Thyroid gland (tissue), 4 donors: ENCODE measurements around the gene HOXA5. TPM values are rescaled to one million over a fixed set of nuclear protein-coding genes. Genes with fewer than 3 reads are reported as not detected.
A peak's percentile ranks its signal among the peaks of the same experiment; 100 is the strongest.

ENCODE experiments used
- DNase-seq, 2 donors: peaks; one replicate each; pipeline ENCODE4 v3.0.0-alpha.2; 2019
- H3K27ac ChIP-seq, 3 donors: fragments of 200-600 bp; sonication (generic); 1 replicate in 2 of 3; 2 replicates in 1 of 3; pipeline ENCODE4 v1.5.1; 2016 to 2019; ENCODE audit warnings: mild to moderate bottlenecking in 1 of 3, moderate library complexity in 1 of 3
- H3K27me3 ChIP-seq: fragments of 200-600 bp; sonication (generic); one replicate; pipeline ENCODE4 v1.5.1; 2019
- H3K36me3 ChIP-seq, 2 donors: fragments of 200-600 bp; sonication (generic); one replicate each; pipeline ENCODE4 v1.5.1; 2016 to 2019
- H3K4me1 ChIP-seq, 2 donors: fragments of 200-600 bp; sonication (generic); one replicate each; pipeline ENCODE4 v1.5.1; 2017 to 2019
- H3K4me3 ChIP-seq, 3 donors: fragments of 200-600 bp; sonication (generic); replicated peaks in 1 of 3; 1 replicate in 2 of 3; 2 replicates in 1 of 3; pipeline ENCODE4 v1.5.1; 2016; ENCODE audit warnings: mild to moderate bottlenecking in 1 of 3
- H3K9me3 ChIP-seq: fragments of 200-600 bp; sonication (generic); one replicate; pipeline ENCODE4 v1.5.1; 2017
- CTCF ChIP-seq, 6 experiments: fragments of 200-600 bp in 3 of 6; fragments of 450-650 bp in 3 of 6; sonication (generic) in 3 of 6; IDR thresholded peaks; one replicate each; pipeline ENCODE4 v1.5.1; 2016 to 2019; ENCODE audit warnings: antibody characterized with exemption in 6 of 6, mild to moderate bottlenecking in 2 of 6, inconsistent platforms in 1 of 6, moderate library complexity in 1 of 6
- POLR2A ChIP-seq, 2 donors: fragments of 450-650 bp; IDR thresholded peaks; one replicate each; pipeline ENCODE4 v1.6.1; 2017; ENCODE audit warnings: antibody characterized with exemption in 2 of 2, mild to moderate bottlenecking in 2 of 2, moderate library complexity in 1 of 2
- WGBS, 2 donors: methylation state at CpG; one replicate each; pipeline ENCODE4 v1.1.5; 2017; 5-methylcytosine and 5-hydroxymethylcytosine counted together
- intact Hi-C: fragments of 100-400 bp; cut with DNase I; formaldehyde crosslinking; loops from one replicate; pipeline ENCODE4 v1.15.1; 2023
- total RNA-seq, 4 donors: library from RNA; depleted of rRNA; stranded (reverse); fragments of >200 nt; gene quantifications; one replicate each; pipeline ENCODE4 v1.2.3, GENCODE V29; 2016

HOXA5 gene
- total RNA-seq, 4 donors from 2014 or later = 2.0 to 4.4 (median 3.3) TPM

DNA sequence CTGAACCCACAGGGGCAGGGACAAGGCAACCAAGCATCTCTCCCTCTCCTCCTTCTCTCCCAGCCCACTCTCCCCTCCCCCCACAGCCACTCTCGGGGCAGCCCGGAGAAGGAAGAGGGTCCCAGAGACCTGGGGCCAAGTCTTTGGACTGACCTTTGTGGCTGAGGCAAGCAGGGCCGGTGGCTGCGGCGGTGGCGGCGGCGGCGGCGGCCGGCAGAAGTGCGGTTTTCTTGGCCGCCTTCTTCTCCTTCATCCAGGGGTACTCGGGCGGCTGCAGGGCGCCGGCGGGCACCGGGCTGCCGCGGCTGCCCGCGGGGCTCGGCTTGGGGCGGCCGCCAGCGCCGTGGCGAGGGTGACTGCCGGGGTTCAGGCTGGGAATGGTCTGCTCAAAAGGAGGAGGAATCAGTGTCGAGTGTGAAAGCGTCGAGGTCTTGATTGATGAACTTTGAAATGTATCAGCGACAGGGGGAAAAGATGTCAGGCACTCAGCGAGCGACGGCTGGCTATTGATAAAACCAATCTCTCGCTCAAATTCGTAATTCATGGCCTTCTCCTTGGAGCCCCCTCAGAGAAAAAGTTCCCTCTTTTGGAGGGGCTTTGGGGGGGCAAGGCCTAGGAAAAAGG, 41.4 kb downstream of the HOXA5 start:
- 5 to 7% methylated on average over 34 to 37 of the region's 39 CpGs for WGBS, 2 donors
- Histone ChIP-seq H3K4me1 (peaks cover 0 to 1% of the 10 kb centered on the region in 2 donors), H3K4me3 (peak overlapping the region in 1 of 3 donors; percentile 18), H3K27ac (peak overlapping the region in 2 of 3 donors; percentile 53 to 83), H3K9me3 (no peaks in the 10 kb centered on the region), H3K36me3 (no peaks in the 10 kb centered on the region), H3K27me3 (peaks cover 54% of the 10 kb centered on the region)
- DNase-seq = no peak
- intact Hi-C loops = no loop called here
- TF ChIP-seq CTCF (IDR thresholded peaks at IDR 0.05) (no peak), POLR2A (IDR thresholded peaks at IDR 0.05) (no peak)

DNA sequence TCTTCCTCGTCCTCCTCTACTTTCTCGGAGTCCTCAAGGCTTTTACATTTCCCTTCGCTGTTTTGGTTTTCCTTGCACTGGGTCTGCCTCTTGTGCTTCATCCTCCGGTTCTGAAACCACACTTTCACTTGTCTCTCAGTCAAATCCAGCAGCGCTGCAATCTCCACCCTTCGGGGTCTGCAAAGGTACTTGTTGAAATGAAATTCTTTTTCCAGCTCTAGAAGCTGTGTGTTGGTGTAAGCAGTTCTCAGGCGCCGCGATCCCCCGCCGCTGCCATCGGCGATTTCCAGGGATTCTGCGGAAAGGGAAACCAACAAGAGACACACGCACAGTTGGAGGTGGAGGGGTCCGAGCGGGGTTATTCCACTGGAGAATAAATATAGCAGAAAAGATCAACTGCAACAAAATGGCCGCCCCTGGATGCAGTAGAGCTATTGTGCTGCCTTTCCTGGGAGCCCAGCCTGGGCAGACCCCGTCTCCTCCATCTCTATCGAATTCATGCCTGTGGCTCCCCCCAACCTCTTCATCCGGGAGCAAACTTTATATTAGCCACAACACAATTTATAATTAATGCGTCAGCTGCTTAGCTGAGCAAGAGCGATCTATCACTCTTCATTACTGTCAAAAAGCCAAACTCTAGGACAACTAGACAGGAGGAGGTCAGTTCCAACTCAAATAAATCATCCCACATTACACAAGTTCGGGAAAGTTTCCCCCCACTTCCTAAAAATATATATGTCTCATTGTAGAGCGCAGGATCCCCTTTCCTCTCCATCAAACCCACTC, 42.1 kb downstream of the HOXA5 start:
- H3K27me3 ChIP-seq = peaks cover 56% of the 10 kb centered on the region
- H3K27ac ChIP-seq = peak overlapping the region; percentile 8 to 83 (median 53)
- H3K9me3 ChIP-seq = no peaks in the 10 kb centered on the region
- H3K4me3 ChIP-seq = peak overlapping the region in 1 of 3 donors; percentile 18
- peaks cover 5 to 8% of the 10 kb centered on the region in 2 donors for H3K4me1 ChIP-seq
- WGBS, 2 donors = 17 to 22% methylated on average over 25 of the region's 25 CpGs
- no peaks in the 10 kb centered on the region for H3K36me3 ChIP-seq
- TF ChIP-seq CTCF (IDR thresholded peaks at IDR 0.05) (no peak), POLR2A (IDR thresholded peaks at IDR 0.05) (no peak)
- intact Hi-C loops = no loop called here
- DNase-seq = no peak

DNA sequence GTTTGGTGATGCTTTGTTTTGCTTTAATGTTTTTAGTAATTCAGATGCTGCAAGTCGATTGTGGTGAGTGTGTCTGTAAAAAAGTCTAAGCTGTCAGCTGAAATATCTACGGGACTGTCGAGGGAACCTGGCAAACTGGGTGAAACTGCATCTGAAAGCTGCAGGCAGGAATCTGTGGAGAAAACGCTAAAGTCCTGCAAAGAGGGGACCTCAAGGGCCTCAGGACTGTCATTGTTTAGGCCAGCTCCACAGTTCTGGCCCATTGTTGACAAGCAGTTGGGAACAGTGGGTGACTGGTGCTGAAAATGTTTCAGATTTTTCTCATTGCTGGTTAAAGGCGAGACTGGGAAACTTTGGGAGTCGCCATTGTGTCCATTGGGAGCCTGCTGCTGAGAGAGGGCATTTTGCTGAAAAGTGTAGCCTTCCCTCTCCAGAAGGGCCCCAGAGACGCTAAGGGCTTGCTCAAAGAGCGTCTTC, 42.7 kb downstream of the HOXA5 start:
- 17 to 25% methylated on average over 8 of the region's 8 CpGs for WGBS, 2 donors
- Histone ChIP-seq H3K36me3 (no peaks in the 10 kb centered on the region), H3K4me1 (peaks cover 11 to 14% of the 10 kb centered on the region in 2 donors), H3K4me3 (peak overlapping the region in 1 of 3 donors; percentile 18), H3K9me3 (no peaks in the 10 kb centered on the region), H3K27me3 (peaks cover 51% of the 10 kb centered on the region), H3K27ac (peak overlapping the region; percentile 8 to 83 (median 53))
- no peak for DNase-seq
- TF ChIP-seq CTCF (IDR thresholded peaks at IDR 0.05) (no peak), POLR2A (IDR thresholded peaks at IDR 0.05) (no peak)
- intact Hi-C loops = no loop called here

DNA sequence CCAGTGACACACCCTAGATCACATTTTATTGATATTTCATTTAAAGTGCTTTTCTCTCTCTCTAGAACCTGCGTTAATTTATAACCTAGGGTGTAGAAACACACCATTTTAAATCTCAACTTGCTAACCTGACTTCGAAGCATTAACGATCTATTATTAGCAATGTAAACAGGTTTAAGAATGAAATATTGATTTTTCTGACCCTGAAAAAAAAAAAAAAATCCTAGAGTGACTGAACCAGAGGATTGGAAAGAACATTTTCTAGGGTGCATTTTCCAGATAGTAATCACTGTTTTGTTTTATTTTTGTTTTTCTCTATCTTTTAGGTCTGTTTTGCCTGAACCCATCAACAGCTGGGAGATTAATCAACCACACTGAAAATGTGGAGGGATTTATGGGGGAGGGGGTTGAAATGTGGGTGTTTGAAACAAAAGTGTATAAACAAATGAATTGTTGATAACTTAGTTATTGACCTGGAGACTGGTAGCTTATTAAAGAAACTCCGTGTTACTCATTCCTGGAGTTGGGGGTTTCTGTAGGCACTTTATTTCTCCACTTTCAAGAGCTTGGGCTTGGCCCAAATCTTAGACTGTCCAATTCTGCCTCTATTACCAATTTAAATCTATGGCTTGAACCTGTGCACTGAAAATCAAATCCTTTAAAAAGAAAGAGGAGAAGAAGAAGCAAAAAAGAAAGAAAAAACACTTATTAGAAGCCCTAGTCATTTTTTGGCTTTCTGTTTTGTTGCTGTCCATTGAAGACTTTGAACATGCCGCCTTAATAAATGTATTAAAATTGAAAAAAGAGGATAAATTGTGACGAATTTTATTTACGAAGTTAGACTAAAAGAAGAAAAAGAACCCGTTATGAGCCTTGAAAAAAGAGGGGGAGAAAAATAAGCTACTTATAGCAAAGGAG, 43.8 kb downstream of the HOXA5 start:
- peaks cover 11 to 18% of the 10 kb centered on the region in 2 donors for H3K4me1 ChIP-seq
- peak overlapping the region in 1 of 3 donors; percentile 69 for H3K27ac ChIP-seq
- DNase-seq = no peak
- WGBS, 2 donors = 29% methylated on average over 8 of the region's 8 CpGs
- H3K4me3 ChIP-seq = no peak overlapping the region
- intact Hi-C loops = no loop called here
- no peaks in the 10 kb centered on the region for H3K36me3 ChIP-seq
- peaks cover 51% of the 10 kb centered on the region for H3K27me3 ChIP-seq
- no peaks in the 10 kb centered on the region for H3K9me3 ChIP-seq
- TF ChIP-seq POLR2A (IDR thresholded peaks at IDR 0.05) (no peak), CTCF (IDR thresholded peaks at IDR 0.05) (no peak)
